Forelimb muscle (tissue), 1 donor: ENCODE data around the gene RBBP6. TPM values are rescaled to one million over a fixed set of nuclear protein-coding genes. Genes with fewer than 3 reads are reported as not detected.

Experiments
- DNase-seq: peaks from one replicate; pipeline ENCODE4 v3.0.0-alpha.2; 2013; ENCODE audit warnings: low read depth
- polyA plus RNA-seq: library from polyadenylated mRNA; unstranded; fragments of 120-200 nt; gene quantifications from one replicate; pipeline ENCODE4 v1.2.1, GENCODE V29; 2013; ENCODE audit not compliant: insufficient read length

RBBP6 gene
- polyA plus RNA-seq, 1 donor = 38.8 TPM

GRCh38 chr16:24524855-24525677 is 14.3 kb upstream of the RBBP6 start:
- no peak for DNase-seq

GRCh38 chr16:24525970-24526559 is 13.3 kb upstream of the RBBP6 start:
- no peak for DNase-seq

GRCh38 chr16:24526701-24527495 is 12.5 kb upstream of the RBBP6 start:
- DNase-seq = no peak

- no peak for DNase-seq
These were observed 8.2 kb upstream of the RBBP6 start for GRCh38 chr16:24531166-24531565.

GRCh38 chr16:24534620-24535019 is 4.7 kb upstream of the RBBP6 start:
- DNase-seq = no peak

- DNase-seq = no peak
These were observed 3.5 kb upstream of the RBBP6 start for GRCh38 chr16:24535827-24536226.

- DNase-seq = no peak
These were observed 2.7 kb upstream of the RBBP6 start for GRCh38 chr16:24536671-24537070.

GRCh38 chr16:24537474-24538337 is 1.7 kb upstream of the RBBP6 start:
- DNase-seq = no peak

GRCh38 chr16:24538756-24539294 is 541 bp upstream of the RBBP6 start:
- DNase-seq = peak; percentile 62

GRCh38 chr16:24539850-24540601 is 660 bp downstream of the RBBP6 start:
- DNase-seq = no peak

GRCh38 chr16:24540602-24541210 is 1.3 kb downstream of the RBBP6 start:
- no peak for DNase-seq

GRCh38 chr16:24541233-24541933 is 2.0 kb downstream of the RBBP6 start:
- no peak for DNase-seq

GRCh38 chr16:24543949-24544348 is 4.6 kb downstream of the RBBP6 start:
- DNase-seq = no peak

GRCh38 chr16:24544640-24545039 is 5.3 kb downstream of the RBBP6 start:
- DNase-seq = no peak

- DNase-seq = no peak
These were observed 10.9 kb downstream of the RBBP6 start for GRCh38 chr16:24550295-24550694.

GRCh38 chr16:24552705-24553246 is 13.4 kb downstream of the RBBP6 start:
- no peak for DNase-seq

- DNase-seq = no peak
These were observed 14.6 kb downstream of the RBBP6 start for GRCh38 chr16:24553983-24554382.

GRCh38 chr16:24555346-24555872 is 16.0 kb downstream of the RBBP6 start:
- no peak for DNase-seq

GRCh38 chr16:24562811-24563210 is 23.4 kb downstream of the RBBP6 start:
- no peak for DNase-seq
